HepG2 (cell line): ENCODE data around the gene STOML2. TPM values are rescaled to one million over a fixed set of nuclear protein-coding genes. Genes with fewer than 3 reads are reported as not detected.

Source experiments
- CBX5 ChIP-seq: sonication (generic); formaldehyde crosslinking; IDR thresholded peaks from 2 replicates; pipeline ENCODE4 v1.4.0; 2020; ENCODE audit warnings: missing genetic modification reagents, borderline replicate concordance
- DNMT1 ChIP-seq: sonication (generic); formaldehyde crosslinking; IDR thresholded peaks from 2 replicates; pipeline ENCODE4 v1.5.1; 2020; ENCODE audit warnings: mild to moderate bottlenecking, missing genetic modification reagents
- HNF4G ChIP-seq, 2 experiments: sonication (generic) in 1 of 2; formaldehyde crosslinking in 1 of 2; IDR thresholded peaks; 2 replicates each; pipeline versions ENCODE4 v1.4.0 to v1.6.1; 2011 to 2020; ENCODE audit warnings: borderline replicate concordance in 2 of 2, low read depth in 2 of 2, mild to moderate bottlenecking in 2 of 2, low read length in 1 of 2, missing genetic modification reagents in 1 of 2, moderate library complexity in 1 of 2
- HNRNPK ChIP-seq: fragments of 200-400 bp; formaldehyde crosslinking; IDR thresholded peaks from 2 replicates; pipeline ENCODE4 v1.6.1; 2018; ENCODE audit warnings: low read length, low read depth, moderate library complexity, mild to moderate bottlenecking; ENCODE audit not compliant: poor library complexity, severe bottlenecking
- KLF15 ChIP-seq: sonication (generic); formaldehyde crosslinking; IDR thresholded peaks from 2 replicates; pipeline ENCODE4 v1.8.1; 2023; ENCODE audit warnings: borderline replicate concordance, mild to moderate bottlenecking, inconsistent platforms, missing genetic modification reagents, mixed read lengths
- PAX8 ChIP-seq: sonication (generic); formaldehyde crosslinking; IDR thresholded peaks from 2 replicates; pipeline ENCODE4 v1.8.0; 2022; ENCODE audit warnings: mild to moderate bottlenecking, missing genetic modification reagents, borderline replicate concordance
- SRY ChIP-seq: sonication (generic); formaldehyde crosslinking; IDR thresholded peaks from 2 replicates; pipeline ENCODE4 v1.8.0; 2022; ENCODE audit warnings: mild to moderate bottlenecking, missing genetic modification reagents
- ZBTB8A ChIP-seq: sonication (generic); formaldehyde crosslinking; IDR thresholded peaks from 2 replicates; pipeline ENCODE4 v1.4.0; 2020; ENCODE audit warnings: mild to moderate bottlenecking, low read depth, missing genetic modification reagents, borderline replicate concordance
- ZFP37 ChIP-seq: sonication (generic); formaldehyde crosslinking; IDR thresholded peaks from 2 replicates; pipeline ENCODE4 v1.4.0; 2020; ENCODE audit warnings: missing genetic modification reagents, borderline replicate concordance
- ZFP90 ChIP-seq: sonication (generic); formaldehyde crosslinking; IDR thresholded peaks from 2 replicates; pipeline ENCODE4 v1.8.0; 2022; ENCODE audit warnings: missing genetic modification reagents, mild to moderate bottlenecking, inconsistent platforms, borderline replicate concordance
- ZNF17 ChIP-seq: sonication (generic); formaldehyde crosslinking; IDR thresholded peaks from 2 replicates; pipeline ENCODE4 v1.5.0; 2020; ENCODE audit warnings: mild to moderate bottlenecking, missing genetic modification reagents
- ZNF33B ChIP-seq: sonication (generic); formaldehyde crosslinking; IDR thresholded peaks from 2 replicates; pipeline ENCODE4 v1.5.1; 2020; ENCODE audit warnings: mild to moderate bottlenecking, missing genetic modification reagents
- ZNF567 ChIP-seq: sonication (generic); formaldehyde crosslinking; IDR thresholded peaks from 2 replicates; pipeline ENCODE4 v1.8.1; 2023; ENCODE audit warnings: mild to moderate bottlenecking, missing genetic modification reagents, borderline replicate concordance
- ZNF747 ChIP-seq: sonication (generic); formaldehyde crosslinking; IDR thresholded peaks from 2 replicates; pipeline ENCODE4 v1.8.1; 2023; ENCODE audit warnings: missing genetic modification reagents, mild to moderate bottlenecking, borderline replicate concordance
- ZNF781 ChIP-seq: sonication (generic); formaldehyde crosslinking; IDR thresholded peaks from 2 replicates; pipeline ENCODE4 v1.5.1; 2020; ENCODE audit warnings: borderline replicate concordance, mild to moderate bottlenecking, missing genetic modification reagents; ENCODE audit errors: not compliant biosample characterization
- polyA plus RNA-seq, 8 experiments: library from polyadenylated mRNA; depleted of rRNA in 3 of 8; stranded (reverse) in 7 of 8; unstranded in 1 of 8; fragments of >200 nt; fragmentation: Illumina TruSeq in 4 of 8; extraction: Trizol in 4 of 8; gene quantifications; 2 replicates each; pipeline versions ENCODE4 v1.2.1 to v1.2.3, GENCODE V29; 2011 to 2016; ENCODE audit warnings: low read depth in 4 of 8, missing spikeins in 1 of 8, mixed read lengths in 1 of 8; ENCODE audit not compliant: insufficient read depth in 1 of 8
- total RNA-seq, 5 experiments: library from RNA; depleted of rRNA; stranded (reverse); fragments of >200 nt; fragmentation: Illumina TruSeq; extraction: Trizol; gene quantifications; 2 replicates each; pipeline ENCODE4 v1.2.3, GENCODE V29; 2016; ENCODE audit warnings: low read depth in 1 of 5
- TF ChIP-seq, protein P1 (sequence below): sonication (generic); formaldehyde crosslinking; conservative IDR thresholded peaks from 2 replicates; pipeline ENCODE4 v1.4.0; 2020; ENCODE audit warnings: missing genetic modification reagents
- TF ChIP-seq, protein P2 (sequence below): IDR thresholded peaks from 2 replicates; pipeline ENCODE4 v1.6.1; 2016; ENCODE audit warnings: mild to moderate bottlenecking
- TF ChIP-seq, protein P3 (sequence below): IDR thresholded peaks from 2 replicates; pipeline ENCODE4 v1.6.1; 2016; ENCODE audit warnings: mild to moderate bottlenecking, missing biosample characterization, missing genetic modification reagents
- TF ChIP-seq, protein P4 (sequence below): sonication (generic); formaldehyde crosslinking; IDR thresholded peaks from 2 replicates; pipeline ENCODE4 v1.4.0; 2020; ENCODE audit warnings: missing genetic modification reagents, borderline replicate concordance

STOML2 gene
- total and polyA plus RNA-seq, 2 of the 13 experiments (the other 11 are each of a cell fraction or from before 2014, with no cell fraction given): 245 to 250 TPM

DNA sequence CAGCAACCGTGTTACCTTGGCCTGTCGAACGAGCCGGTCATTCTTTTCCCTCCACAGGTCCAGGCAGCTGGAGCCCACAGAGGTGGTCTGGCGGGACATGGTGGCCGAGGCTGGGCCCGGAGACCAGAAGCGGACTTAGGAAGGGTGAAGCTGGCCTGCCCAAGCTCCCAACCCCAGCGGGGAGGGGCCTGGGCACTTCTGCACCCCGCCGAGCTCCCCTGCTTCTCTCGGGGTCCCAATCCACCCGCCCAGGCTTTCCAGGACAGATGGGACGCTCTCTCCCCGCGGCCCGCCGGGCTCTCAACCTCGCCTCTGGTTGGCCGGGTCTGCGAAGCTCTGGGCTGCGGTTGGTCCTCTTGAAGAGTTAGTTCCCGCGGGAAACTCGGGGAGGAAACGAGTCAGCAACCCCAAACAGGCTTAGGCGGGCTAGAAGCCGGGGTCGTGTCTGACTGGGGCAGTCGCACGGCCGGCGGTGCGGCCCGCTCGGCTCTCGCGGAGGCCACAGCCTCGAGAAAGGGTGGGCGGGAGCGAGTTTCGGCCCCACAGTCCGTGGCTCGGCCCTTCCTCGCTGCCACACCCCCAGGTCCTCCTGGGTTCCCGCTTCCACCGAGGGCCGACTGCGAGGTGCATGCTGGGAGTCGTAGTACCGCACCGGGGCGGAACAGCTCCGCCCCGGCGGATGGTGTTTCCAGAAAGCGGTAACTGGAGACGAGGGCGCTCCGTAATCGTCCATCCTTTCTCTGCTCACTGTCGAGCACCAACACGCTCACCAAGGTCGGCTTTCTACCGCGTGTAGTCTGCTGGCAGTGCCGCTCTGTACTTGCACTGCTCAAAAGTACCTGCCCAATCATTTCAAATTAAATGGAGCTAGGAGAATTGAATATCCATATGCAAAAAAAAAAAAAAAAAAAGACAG lies 23.2 kb downstream of the STOML2 start, which contains the start of gene FANCG (continued):
- TF ChIP-seq, protein P1, sequence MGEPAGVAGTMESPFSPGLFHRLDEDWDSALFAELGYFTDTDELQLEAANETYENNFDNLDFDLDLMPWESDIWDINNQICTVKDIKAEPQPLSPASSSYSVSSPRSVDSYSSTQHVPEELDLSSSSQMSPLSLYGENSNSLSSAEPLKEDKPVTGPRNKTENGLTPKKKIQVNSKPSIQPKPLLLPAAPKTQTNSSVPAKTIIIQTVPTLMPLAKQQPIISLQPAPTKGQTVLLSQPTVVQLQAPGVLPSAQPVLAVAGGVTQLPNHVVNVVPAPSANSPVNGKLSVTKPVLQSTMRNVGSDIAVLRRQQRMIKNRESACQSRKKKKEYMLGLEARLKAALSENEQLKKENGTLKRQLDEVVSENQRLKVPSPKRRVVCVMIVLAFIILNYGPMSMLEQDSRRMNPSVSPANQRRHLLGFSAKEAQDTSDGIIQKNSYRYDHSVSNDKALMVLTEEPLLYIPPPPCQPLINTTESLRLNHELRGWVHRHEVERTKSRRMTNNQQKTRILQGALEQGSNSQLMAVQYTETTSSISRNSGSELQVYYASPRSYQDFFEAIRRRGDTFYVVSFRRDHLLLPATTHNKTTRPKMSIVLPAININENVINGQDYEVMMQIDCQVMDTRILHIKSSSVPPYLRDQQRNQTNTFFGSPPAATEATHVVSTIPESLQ: no peak; the same call in 1 of the 2 replicates
- TF ChIP-seq ZNF33B (no peak), SRY (0 out of 2 replicates have a peak, but pooled peaks have one; percentile 42), ZBTB8A (no peak), ZNF567 (CRISPR knock-in tag) (no peak), PAX8 (CRISPR knock-in tag) (no peak), ZNF747 (peak; percentile 32), ZFP37 (CRISPR knock-in tag) (no peak), KLF15 (CRISPR knock-in tag) (no peak), HNF4G (IDR thresholded peaks at IDR 0.05; ENCODE audit: borderline replicate concordance, low read depth, low read length) (no peak), HNF4G (CRISPR knock-in tag; IDR thresholded peaks at IDR 0.05; ENCODE audit: borderline replicate concordance, low read depth) (no peak; the same call in 1 of the 2 replicates), CBX5 (CRISPR knock-in tag) (peak; percentile 73; the same call in 1 of the 2 replicates), HNRNPK (no peak), DNMT1 (CRISPR knock-in tag) (no peak), ZNF17 (CRISPR knock-in tag) (no peak), ZNF781 (CRISPR knock-in tag) (peak; percentile 35), ZFP90 (CRISPR knock-in tag) (no peak; the same call in 1 of the 2 replicates)
- TF ChIP-seq, protein P2, sequence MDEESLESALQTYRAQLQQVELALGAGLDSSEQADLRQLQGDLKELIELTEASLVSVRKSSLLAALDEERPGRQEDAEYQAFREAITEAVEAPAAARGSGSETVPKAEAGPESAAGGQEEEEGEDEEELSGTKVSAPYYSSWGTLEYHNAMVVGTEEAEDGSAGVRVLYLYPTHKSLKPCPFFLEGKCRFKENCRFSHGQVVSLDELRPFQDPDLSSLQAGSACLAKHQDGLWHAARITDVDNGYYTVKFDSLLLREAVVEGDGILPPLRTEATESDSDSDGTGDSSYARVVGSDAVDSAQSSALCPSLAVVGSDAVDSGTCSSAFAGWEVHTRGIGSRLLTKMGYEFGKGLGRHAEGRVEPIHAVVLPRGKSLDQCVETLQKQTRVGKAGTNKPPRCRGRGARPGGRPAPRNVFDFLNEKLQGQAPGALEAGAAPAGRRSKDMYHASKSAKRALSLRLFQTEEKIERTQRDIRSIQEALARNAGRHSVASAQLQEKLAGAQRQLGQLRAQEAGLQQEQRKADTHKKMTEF (CRISPR knock-in tag): peak; percentile 74
- TF ChIP-seq, protein P3, sequence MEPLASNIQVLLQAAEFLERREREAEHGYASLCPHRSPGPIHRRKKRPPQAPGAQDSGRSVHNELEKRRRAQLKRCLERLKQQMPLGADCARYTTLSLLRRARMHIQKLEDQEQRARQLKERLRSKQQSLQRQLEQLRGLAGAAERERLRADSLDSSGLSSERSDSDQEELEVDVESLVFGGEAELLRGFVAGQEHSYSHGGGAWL (CRISPR knock-in tag): peak; percentile 69; the same call in 1 of the 2 replicates
- TF ChIP-seq, protein P4, sequence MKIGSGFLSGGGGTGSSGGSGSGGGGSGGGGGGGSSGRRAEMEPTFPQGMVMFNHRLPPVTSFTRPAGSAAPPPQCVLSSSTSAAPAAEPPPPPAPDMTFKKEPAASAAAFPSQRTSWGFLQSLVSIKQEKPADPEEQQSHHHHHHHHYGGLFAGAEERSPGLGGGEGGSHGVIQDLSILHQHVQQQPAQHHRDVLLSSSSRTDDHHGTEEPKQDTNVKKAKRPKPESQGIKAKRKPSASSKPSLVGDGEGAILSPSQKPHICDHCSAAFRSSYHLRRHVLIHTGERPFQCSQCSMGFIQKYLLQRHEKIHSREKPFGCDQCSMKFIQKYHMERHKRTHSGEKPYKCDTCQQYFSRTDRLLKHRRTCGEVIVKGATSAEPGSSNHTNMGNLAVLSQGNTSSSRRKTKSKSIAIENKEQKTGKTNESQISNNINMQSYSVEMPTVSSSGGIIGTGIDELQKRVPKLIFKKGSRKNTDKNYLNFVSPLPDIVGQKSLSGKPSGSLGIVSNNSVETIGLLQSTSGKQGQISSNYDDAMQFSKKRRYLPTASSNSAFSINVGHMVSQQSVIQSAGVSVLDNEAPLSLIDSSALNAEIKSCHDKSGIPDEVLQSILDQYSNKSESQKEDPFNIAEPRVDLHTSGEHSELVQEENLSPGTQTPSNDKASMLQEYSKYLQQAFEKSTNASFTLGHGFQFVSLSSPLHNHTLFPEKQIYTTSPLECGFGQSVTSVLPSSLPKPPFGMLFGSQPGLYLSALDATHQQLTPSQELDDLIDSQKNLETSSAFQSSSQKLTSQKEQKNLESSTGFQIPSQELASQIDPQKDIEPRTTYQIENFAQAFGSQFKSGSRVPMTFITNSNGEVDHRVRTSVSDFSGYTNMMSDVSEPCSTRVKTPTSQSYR (CRISPR knock-in tag): no peak
